HG02610 (cell line): ENCODE results near the gene PLXNA4.

Source experiments
- ATAC-seq: cut with Tn5 transposase; IDR thresholded peaks from one replicate; pipeline ENCODE4 v1.9.1; 2021; ENCODE audit warnings: mild to moderate bottlenecking, moderate library complexity; ENCODE audit not compliant: unreplicated experiment

Gene PLXNA4

DNA sequence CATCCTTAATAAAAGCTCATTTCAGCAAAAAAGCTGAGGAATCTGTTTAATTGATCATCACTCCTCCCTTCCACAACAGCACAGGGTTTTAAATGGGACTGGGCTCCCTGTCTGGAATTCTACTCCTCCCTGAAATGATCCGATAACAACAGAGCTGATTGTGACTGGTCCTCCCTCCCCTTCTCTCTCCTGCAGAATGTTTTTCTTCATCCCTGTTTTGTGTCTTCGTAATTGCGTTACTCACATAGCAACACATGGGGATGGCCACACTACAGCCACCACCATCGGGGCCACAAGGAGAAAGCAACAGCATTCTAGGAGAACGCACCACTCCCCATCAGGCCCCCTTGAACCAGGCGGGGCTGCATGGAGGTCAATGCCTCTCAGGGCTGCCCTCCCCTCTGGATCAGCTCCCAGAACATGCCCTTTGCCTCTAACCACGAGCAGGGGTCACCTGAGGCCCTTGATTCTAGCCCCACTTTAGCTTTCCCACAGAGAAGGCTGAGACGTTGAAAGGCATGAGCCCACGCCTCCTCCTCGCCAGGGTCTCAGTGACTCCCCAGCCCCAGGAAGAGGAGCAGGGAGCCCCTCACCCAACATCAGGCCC is 152.6 kb downstream of the PLXNA4 start:
- ATAC-seq, result no peak

DNA sequence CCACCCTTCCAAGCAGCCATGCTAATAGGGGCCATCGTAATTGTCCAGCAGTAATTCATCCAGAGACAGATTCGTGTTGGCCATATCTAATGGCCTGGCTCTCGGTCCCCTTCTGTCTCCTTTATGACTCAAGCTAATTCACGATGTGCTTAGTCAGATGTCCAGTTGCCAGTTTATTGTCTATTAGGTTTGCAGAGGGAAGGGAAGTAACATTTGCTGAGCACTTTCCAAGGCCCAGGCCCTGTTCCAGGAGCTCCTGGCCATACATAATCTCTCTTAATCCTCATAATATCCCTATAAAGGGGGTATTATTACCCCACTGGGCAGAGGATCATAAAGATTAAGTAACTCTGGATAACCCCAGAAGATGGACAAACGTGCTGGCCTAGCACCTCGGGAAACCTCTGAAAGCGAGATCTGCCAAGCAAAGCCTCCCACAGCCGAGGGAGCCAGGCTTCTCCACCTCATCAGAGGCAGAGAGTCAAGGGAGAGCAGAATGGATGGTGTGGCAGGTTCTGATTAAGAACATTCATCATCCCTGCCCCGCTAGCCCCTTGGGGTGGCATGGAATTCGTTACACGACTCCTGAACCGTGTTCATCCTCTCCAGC is 153.7 kb downstream of the PLXNA4 start:
- no peak for ATAC-seq

DNA sequence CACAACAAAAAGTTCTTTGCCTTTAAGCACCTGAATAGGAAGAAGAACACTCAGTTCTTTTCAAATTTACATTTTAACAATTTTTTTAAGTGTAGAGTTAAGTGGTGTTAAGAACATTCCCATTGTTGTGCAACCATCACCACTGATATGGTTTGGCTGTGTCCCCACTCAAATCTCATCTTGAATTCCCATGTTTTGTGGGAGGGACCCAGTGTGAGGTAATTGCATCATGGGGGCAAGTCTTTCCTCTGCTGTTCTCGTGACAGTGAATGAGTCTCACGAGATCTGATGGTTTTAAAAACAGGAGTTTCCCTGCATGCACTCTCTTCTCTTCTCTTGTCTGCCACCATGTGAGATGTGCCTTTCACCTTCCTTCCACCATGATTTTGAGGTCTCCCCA is 155.7 kb downstream of the PLXNA4 start:
- ATAC-seq, result no peak

DNA sequence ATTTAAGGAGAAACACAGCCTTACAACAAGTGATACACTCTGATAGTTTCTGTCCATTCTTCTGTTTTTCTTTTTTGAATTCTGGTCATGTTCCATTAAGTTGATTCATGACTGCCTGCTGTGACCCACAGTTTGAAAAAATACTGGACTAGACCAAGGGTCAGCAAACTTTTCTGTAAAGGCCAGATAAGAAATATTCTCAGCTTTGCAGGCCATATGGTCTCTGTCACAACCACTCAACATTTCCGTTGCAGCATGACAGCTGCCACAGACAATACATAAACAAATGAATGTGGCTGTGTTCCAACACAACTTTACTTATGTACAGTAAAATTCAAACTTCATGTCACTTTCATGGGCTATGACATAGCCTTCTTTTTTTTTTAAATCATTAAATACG is 156.7 kb downstream of the PLXNA4 start:
- no peak for ATAC-seq

DNA sequence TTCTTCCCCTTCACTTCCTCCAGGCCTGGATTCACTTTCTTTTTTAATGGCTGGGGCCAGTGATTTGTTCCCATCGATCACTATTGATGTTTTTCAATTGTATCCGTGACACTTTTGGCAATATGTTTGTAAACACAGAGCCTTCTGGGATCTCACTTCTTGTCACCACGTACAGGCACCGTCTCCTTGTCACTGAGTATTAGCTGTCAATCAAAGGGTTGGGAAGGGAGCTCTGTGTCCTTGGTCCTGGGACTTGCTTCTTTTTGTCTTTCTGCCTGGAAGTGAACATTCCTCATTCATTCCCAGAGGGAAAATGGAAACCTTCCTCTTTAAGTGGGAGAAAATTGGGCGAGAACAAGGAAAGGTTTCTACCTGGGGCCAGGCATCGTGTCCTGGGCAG is 157.4 kb downstream of the PLXNA4 start:
- no peak for ATAC-seq

DNA sequence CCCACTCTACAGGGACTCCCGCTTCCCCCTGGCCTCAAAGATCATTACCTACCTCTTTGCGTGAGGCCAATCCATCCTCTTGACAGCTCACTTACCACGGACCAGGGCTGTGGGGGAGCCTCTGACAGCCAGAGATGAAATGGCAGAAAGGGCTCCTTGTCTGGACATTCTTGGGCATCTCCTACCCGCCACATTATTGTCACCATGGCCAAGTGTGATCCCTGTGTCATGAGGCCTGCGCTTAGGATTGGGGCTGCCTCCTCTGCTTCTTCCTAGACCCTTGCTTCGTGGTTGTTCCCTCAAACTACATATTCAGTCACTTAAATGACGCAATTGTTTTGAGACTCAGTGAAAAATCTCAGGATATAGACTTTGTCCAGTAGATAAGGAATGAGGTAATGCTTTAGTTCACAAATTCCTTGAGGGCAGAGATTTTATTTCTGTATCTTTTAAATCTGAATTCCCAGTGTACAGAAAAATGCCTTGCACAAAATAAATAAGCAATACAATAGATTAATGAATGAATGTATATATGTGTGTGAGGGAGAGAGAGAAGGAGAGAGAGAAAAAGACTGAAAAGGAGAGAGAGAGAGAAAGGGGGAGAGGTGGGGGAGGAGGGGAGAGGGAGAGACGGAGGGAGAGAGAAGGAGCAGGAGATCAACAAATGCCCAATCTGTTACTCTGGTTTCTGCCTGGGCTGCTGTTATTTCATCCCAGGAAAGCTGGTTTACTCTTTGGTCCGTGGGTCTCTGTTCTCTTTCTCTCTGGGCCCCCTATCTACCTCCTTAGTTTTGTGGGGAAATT is 159.0 kb downstream of the PLXNA4 start:
- no peak for ATAC-seq

DNA sequence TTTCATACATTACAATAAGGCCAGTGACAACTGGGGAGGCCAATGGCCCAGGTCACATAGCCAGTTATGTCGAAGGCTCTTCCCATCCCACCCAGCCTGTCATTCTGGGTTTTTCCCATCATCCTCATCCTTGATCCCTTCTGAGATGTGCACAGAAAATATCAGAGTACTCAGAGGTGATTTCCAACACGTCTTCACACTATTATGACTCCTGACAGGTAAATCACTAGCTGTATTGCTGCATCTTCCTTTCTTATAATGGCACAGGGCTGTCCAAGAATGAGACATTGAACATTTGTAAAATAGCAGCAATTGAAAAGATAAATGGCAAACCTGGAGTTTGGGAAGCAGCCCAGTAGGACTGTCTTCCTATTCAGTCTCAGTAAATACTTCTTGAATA is 159.9 kb downstream of the PLXNA4 start:
- no peak for ATAC-seq

DNA sequence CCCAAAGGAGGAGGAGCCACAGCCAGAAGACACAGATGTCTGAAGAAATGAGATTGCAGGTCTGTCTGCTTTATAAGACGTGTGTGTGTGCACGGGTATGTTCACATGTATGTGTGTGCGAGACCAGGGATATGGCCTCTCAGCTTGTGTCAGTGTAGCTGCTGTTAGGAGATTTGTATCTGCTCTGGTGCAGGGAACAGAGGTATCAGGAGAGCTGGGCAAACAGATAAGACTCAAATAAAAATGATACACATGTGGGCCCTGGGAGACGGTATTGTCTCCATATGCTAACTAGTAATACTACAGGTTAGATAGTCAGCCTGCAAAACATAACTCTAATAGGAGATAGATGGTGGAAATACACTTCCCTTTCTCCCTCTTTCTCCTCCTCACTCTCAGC is 161.0 kb downstream of the PLXNA4 start:
- no peak for ATAC-seq

DNA sequence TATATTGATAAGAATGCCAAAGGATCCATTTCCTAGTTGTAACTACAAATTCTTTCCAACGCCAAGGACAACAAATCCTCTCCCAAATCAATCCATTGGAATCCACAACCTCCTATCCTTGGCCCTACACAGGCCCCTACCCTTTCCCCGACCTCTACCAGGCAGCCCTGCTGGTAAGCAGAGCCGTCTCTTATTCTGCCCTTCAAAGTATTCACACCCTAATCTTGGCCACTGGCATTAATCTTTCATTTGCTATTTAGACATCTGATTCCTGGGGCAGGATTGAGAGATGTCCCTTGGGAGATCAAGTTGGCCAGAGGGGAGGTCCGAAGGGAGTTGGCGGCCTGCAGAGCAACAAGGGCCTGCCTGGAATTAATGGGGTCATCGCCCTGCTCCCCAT is 161.4 kb downstream of the PLXNA4 start:
- no peak for ATAC-seq

DNA sequence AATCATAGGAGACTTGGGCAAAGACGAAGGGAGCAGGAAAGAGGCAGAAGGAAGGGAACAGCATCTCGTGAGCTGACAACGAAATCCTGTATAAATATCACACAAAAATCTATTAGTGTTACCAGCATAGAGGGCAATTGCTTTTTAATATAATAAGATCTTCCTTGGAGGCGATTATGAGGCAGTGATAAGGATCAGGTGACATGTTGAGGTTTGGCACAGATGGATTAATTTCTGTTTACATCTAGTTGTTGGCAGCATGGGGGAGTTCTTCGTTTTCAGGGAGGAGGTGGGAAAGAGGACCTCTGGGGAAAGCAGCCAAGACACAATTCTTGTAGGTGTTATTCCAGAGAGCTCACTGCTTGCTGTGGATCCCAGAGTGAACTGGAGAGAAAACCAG is 163.8 kb downstream of the PLXNA4 start:
- no peak for ATAC-seq

DNA sequence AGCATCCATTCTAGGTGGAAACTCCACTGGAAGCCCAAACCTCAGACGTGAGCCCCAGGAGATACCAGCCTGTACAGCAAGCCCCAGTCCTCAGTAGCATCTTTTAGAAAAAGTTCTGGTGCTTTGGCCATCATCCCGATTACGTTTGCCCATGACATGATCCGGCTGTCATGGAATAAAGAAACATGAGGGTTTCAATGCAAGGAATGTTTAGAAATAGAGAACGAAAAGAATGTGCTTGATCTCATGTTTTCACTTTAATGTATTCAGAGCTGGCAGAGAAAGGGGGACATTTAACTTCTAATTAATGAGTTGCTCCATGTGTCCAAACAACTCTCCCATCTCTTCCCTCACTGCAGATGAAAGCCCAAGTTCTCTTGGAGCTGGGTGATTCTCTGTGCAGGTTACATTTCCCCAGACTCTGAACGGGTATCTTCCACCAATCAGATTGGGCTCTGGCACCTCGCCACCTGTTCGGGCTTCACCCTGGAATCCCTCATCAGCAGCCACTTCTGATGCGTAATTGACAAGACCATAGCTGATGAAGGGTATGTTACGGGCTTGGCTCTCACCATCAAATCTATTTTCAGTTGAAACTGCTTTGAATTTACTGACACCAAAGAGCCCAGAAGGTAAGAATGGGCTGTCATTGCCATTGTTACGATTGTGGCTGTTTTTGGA is 165.3 kb downstream of the PLXNA4 start:
- no peak for ATAC-seq

DNA sequence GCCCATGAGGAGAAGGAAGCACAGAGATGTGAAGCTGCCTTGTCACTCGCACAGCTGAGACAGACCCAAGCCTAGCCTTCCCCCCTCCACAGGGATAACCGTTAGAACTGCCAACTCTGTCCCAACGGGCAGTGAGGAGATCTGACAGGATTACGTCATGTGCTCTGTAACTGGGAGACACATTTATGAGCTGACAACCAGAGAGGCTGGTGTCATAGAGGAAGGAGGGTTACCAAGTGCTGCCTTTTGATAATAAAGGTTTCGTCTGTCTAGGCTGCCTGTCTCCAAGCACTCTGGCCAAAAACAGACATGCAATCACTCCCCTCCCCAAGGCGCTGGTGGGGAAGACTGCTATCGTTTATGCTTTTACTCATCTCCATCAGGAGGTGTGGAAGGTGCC is 165.9 kb downstream of the PLXNA4 start:
- no peak for ATAC-seq

DNA sequence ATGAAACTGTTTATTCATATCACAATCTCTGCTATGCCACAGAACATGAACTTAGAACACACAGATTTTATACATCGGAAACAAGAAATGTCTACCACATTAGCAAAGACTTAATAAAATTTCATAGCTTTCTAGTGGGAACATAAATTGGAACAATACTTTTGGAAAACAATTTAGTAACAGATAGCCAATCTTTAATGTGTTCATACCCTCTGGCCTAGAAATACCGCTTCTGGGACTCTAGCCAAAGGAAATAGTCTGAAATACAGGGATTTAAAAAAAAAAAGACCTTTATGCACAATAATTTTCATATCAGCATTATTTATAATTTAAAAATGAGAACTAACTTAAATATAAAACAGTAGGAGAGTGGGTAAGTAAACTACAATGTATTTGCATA is 168.5 kb downstream of the PLXNA4 start:
- no peak for ATAC-seq

DNA sequence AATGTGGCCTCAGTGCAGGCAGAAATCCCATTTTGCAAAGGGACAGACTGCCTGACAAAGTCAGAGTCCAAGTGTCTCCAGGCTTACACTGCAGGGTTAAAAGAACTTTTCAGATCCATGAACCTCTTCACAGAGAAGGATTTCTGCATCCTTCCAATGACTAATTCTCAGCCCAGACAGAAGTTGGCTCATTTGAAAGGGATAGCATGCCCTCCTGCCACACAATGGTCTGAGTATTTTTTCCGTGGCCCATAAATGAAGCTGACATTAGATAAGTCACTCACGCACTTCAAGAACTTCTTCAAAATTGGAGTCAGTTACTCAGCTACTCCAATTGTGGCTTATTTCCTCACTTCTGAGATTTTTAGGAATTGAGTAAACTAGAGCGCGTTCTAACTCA is 170.2 kb downstream of the PLXNA4 start:
- ATAC-seq, result no peak

DNA sequence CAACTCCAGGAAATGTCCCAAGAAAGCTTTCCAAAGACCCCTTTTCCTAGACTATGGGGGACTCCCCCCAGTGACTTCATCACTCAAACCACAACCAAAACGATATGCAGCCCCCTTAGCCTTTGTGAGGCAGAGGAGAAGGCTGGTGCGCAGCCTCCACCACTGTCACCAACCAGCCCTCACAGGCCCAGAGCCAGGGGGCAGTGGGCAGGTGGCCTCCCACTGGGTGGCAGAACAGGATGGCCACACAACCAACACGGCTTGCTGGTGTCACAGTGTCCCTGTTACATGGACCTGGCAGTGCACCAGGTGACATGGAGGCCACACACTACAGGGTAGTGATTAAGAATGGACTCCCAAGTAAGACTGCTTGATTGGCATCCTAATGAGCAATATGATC is 172.0 kb downstream of the PLXNA4 start:
- ATAC-seq, result no peak

DNA sequence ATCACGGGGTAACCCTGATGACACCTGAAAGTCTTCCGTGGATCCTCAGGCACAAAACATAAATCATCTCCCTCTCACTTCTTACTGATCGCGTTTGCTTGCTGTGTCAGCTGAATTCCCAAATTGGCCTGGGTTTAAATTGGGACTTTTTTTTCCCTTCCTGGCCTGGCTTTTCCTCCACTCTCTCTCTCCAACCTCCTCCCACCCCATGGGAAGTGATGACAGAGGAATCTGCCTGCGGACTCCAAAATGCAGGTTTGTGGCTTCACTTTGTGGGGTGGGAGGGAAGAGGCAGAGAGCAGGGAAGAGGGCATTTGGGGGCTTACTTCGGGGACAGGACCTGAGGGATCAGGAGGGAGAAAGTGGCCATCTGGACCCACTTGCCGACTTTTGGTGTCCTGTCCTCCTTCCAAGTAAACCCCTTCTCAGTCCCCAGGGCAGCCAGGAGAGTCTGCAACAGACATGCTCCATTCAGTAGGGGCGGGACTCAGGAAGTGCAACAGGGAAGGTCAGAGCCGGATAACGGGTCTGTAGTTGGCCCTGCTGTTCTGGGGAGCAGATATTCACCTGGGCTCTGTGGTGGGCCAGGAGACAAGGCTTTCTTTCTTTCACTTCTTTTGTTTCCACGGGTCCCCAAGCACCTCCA is 172.7 kb downstream of the PLXNA4 start:
- ATAC-seq, result no peak

DNA sequence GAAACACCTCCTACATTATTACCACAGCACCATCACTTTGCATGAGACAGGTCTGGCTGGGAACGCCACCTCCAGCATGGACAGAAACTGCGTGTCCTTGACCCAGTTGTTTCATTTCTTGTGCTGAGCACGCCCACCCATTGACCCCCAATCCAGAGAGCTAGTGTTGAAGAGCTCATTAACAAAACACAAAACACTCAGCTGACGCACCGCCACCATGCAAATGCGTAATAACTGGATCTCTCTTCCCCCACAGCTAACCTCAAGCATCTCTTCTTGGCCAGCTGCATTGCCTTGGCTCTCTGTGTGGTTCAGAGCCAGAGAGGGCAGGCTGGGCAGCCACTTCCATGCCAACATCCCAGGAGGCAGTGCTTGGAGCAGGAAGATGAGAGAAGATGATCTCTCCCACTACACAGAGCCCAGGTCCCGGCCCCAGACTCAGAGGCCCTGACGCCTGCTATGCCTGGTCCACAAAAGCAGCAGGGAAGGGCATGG is 173.5 kb downstream of the PLXNA4 start:
- ATAC-seq, result no peak

DNA sequence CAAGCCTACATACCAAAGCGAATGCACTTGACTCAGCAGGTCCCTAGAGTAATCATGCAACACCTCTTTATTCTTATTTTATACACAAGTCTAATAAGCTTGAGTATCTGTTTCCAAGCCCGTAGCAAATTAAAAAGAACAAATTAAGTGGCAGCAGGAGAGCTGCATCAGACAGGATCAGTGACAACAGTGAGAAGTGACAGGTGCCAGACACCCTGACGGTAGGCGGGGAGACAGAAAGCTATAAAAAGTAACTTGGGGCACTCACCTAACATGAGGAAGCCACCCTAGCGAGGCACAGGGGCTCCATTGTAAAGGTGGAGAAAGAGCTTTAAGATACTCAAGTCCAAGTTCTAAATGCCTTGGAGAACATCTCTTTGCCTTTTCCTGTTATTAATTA is 174.2 kb downstream of the PLXNA4 start:
- no peak for ATAC-seq

DNA sequence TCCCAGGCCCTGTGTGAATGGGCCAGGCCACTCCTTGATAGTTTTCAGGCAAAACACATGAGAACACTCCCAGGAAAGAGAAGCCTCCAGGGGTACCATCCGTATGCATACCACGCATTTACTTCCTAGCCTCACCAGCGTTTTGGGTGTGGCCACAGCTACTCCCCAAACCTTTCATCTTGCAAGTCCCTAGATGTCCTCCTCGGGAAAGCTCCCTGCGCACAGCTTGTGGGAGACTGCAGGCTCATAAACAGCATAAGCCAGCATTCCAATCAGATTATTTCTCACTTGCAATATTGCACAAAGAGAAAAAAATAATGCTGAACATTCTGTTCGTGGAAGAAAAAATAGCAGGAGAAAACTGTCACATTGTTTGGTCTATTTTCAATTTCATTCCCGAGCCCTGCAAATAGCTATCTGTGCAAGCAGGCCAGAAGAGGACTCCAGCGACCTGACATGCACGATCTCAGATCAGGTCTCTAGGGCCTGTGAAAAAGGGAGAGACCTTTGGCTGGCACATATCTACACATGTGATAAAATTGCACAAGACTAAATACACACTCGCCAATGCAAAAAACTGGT is 175.6 kb downstream of the PLXNA4 start:
- no peak for ATAC-seq

DNA sequence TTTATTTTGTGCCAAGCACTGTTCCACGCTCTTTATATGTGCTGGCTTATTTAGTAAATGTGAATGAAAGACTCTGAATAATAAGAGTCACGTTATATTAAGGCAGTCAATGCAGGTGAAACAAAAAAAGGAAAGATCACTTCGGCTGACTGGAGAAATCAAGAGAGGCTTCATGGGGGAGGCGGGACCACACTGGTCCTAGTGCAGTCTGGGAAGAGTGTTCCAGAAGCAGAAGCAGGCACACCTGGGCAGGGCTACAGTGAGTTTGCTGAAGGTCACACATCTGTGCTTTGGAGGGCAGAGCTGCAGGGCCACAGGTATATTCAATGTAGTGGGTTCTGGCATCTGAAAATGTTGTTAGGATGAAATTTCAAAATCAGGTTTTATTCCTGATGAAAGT is 176.9 kb downstream of the PLXNA4 start:
- ATAC-seq, result no peak
